K562 (cell line): ENCODE measurements around the gene RASL10B. TPM values are rescaled to one million over a fixed set of nuclear protein-coding genes. Genes with fewer than 3 reads are reported as not detected.

Source experiments
- ATAC-seq: fragments of 200-7000 bp; cut with Tn5 transposase; 3 replicates; pipeline ENCODE4 v1.9.1; 2020; ENCODE audit warnings: moderate library complexity
- BruUV-seq: library from RNA; stranded (reverse); fragments of 400-500 nt; replicated peaks from 2 replicates; lab custom pipeline; 2021; lab: Mats Ljungman, UMichigan
- CTCF ChIA-PET: fragments of 300-600 bp; formaldehyde crosslinking; extraction: SDS; loops from one replicate; lab custom pipeline; 2021; ENCODE audit warnings: low intra/inter-chr PET ratio; lab: Yijun Ruan, JAX
- POLR2A ChIA-PET: fragments of 300-600, 350-650 bp; sonication (Branson Sonifier 250); formaldehyde crosslinking; extraction: SDS; loops from one replicate; lab custom pipeline; 2021; ENCODE audit warnings: antibody characterized with exemption, inconsistent platforms; lab: Yijun Ruan, JAX
- DNase-seq, 4 experiments: peaks; one replicate each; pipeline versions ENCODE4 v3.0.0 to v3.0.0-alpha.2; 2011 to 2018; ENCODE audit warnings: low spot score in 3 of 4, mixed read lengths in 3 of 4; ENCODE audit errors: extremely low read depth in 1 of 4
- FAIRE-seq: peaks from 2 replicates; lab custom pipeline; 2011; peaks lifted over from hg19 to GRCh38; lab: Jason Lieb, UNC
- H2AFZ ChIP-seq: 2 replicates; pipeline ENCODE4 v1.6.0; 2011; ENCODE audit warnings: low read depth, low read length, control low read depth, inconsistent platforms
- H3K27ac ChIP-seq: fragments of 200-600 bp; 3 replicates; pipeline ENCODE4 v1.8.0; 2011; ENCODE audit warnings: low read depth, mild to moderate bottlenecking, control low read depth, inconsistent platforms, low read length, moderate library complexity, mixed read lengths; ENCODE audit errors: extremely low read depth
- H3K27me3 ChIP-seq, 2 experiments: fragments of 300-600 bp in 1 of 2; 2 replicates in 1 of 2; 3 replicates in 1 of 2; pipeline versions ENCODE4 v1.6.0 to v1.8.0; 2011; ENCODE audit warnings: inconsistent platforms in 2 of 2, low read length in 2 of 2, mild to moderate bottlenecking in 1 of 2, mixed read lengths in 1 of 2, moderate library complexity in 1 of 2; ENCODE audit not compliant: control insufficient read depth in 2 of 2, insufficient read depth in 2 of 2
- H3K36me3 ChIP-seq: fragments of 300-600 bp; 3 replicates; pipeline ENCODE4 v1.8.0; 2011; ENCODE audit warnings: mild to moderate bottlenecking, low read length, inconsistent platforms; ENCODE audit not compliant: control insufficient read depth, insufficient read depth
- H3K4me1 ChIP-seq, 2 experiments: fragments of 200-600 bp in 1 of 2; replicated peaks in 1 of 2; 2 replicates in 1 of 2; 3 replicates in 1 of 2; pipeline versions ENCODE4 v1.5.1 to v1.8.0; 2011; ENCODE audit warnings: inconsistent platforms in 2 of 2, low read length in 2 of 2, mild to moderate bottlenecking in 1 of 2, mixed read lengths in 1 of 2, moderate library complexity in 1 of 2; ENCODE audit not compliant: control insufficient read depth in 2 of 2, insufficient read depth in 2 of 2
- H3K4me2 ChIP-seq: 2 replicates; pipeline ENCODE4 v1.6.1; 2011; ENCODE audit warnings: low read length, control low read depth, inconsistent platforms, mixed read lengths; ENCODE audit not compliant: insufficient read depth
- H3K4me3 ChIP-seq: fragments of 200-600 bp; sonication (generic), shearing (Covaris generic); 2 replicates; pipeline ENCODE4 v1.5.1; 2016; ENCODE audit warnings: control low read depth, inconsistent platforms
- H3K79me2 ChIP-seq: fragments of 200-600 bp; 3 replicates; pipeline ENCODE4 v1.8.0; 2011; ENCODE audit warnings: low read length, inconsistent platforms; ENCODE audit not compliant: control insufficient read depth, insufficient read depth
- H3K9ac ChIP-seq, 2 experiments: 2 replicates each; pipeline versions ENCODE4 v1.6.0 to v1.6.1; 2011; ENCODE audit warnings: low read depth in 2 of 2, low read length in 2 of 2, control low read depth in 1 of 2, inconsistent platforms in 1 of 2, mild to moderate bottlenecking in 1 of 2, mixed read lengths in 1 of 2; ENCODE audit not compliant: insufficient read depth in 1 of 2
- H3K9me1 ChIP-seq: one replicate; pipeline ENCODE4 v1.6.0; 2011; ENCODE audit warnings: inconsistent platforms, mild to moderate bottlenecking, low read length, moderate library complexity; ENCODE audit not compliant: control insufficient read depth, insufficient read depth
- H3K9me3 ChIP-seq: replicated peaks from 2 replicates; pipeline ENCODE4 v1.5.1; 2011; ENCODE audit warnings: low read depth, low read length, inconsistent platforms; ENCODE audit not compliant: control insufficient read depth, insufficient read depth
- H4K20me1 ChIP-seq: replicated peaks from 2 replicates; pipeline ENCODE4 v1.6.1; 2011; ENCODE audit warnings: low read length, inconsistent platforms, mixed read lengths; ENCODE audit not compliant: control insufficient read depth, insufficient read depth
- ARID2 ChIP-seq: fragments of 450-650 bp; IDR thresholded peaks from 2 replicates; pipeline ENCODE4 v1.6.1; 2017; ENCODE audit warnings: antibody characterized with exemption, mild to moderate bottlenecking
- CTCFL ChIP-seq: IDR thresholded peaks from 2 replicates; pipeline ENCODE4 v1.6.1; 2011; ENCODE audit warnings: borderline replicate concordance, low read depth, mild to moderate bottlenecking, moderate library complexity, low read length; ENCODE audit not compliant: insufficient read depth, poor library complexity, severe bottlenecking
- FOSL1 ChIP-seq: fragments of 200-800 bp; sonication (Bioruptor generic); conservative IDR thresholded peaks from 2 replicates; pipeline ENCODE4 v1.6.1; 2016; ENCODE audit warnings: missing genetic modification characterization, missing compliant biosample characterization
- FOXJ2 ChIP-seq: fragments of 200-800 bp; sonication (Bioruptor generic); IDR thresholded peaks from 2 replicates; pipeline ENCODE4 v1.6.1; 2016; ENCODE audit warnings: missing genetic modification characterization, missing compliant biosample characterization
- KLF13 ChIP-seq: fragments of 450-650 bp; IDR thresholded peaks from 2 replicates; pipeline ENCODE4 v1.6.1; 2016; ENCODE audit warnings: missing genetic modification characterization, low read depth, mild to moderate bottlenecking, missing compliant biosample characterization, moderate library complexity, borderline replicate concordance
- ZBTB7A ChIP-seq: IDR thresholded peaks from 2 replicates; pipeline ENCODE4 v1.6.1; 2011; ENCODE audit warnings: low read depth, mild to moderate bottlenecking, low read length, moderate library complexity, borderline replicate concordance; ENCODE audit not compliant: control insufficient read depth
- WGBS: fragments of 100-300 bp; shearing (Covaris generic); methylation state at CpG from one replicate; pipeline ENCODE4 v1.1.6; 2016; ENCODE audit warnings: low coverage, mixed read lengths; ENCODE audit not compliant: insufficient coverage; ENCODE audit errors: missing lambda C conversion rate; 5-methylcytosine and 5-hydroxymethylcytosine counted together
- in situ Hi-C: fragments of 300-500 bp; cut with MboI; formaldehyde crosslinking; loops from 4 replicates; pipeline ENCODE4 v1.15.0; 2018; ENCODE audit warnings: inconsistent platforms, mixed read lengths
- intact Hi-C: fragments of 100-400 bp; cut with micrococcal nuclease; formaldehyde crosslinking; loops from 2 replicates; pipeline ENCODE4 v1.14.2; 2022
- polyA plus RNA-seq, 8 experiments: library from polyadenylated mRNA; depleted of rRNA in 4 of 8; stranded (reverse) in 5 of 8; unstranded in 3 of 8; fragments of >200 nt; fragmentation: Nextera tagmentation in 2 of 8; fragmentation: Illumina TruSeq in 1 of 8; extraction: Ambion mirVana in 2 of 8; extraction: Trizol in 1 of 8; gene quantifications; 2 replicates each; pipeline versions ENCODE4 v1.2.1 to v1.2.3, GENCODE V29; 2011 to 2014; ENCODE audit warnings: inconsistent platforms in 1 of 8, missing spikeins in 1 of 8
- total RNA-seq, 7 experiments: library from RNA; depleted of rRNA in 6 of 7; stranded (reverse); fragments of >200 nt in 6 of 7; fragmentation: Illumina TruSeq in 2 of 7; extraction: Trizol in 2 of 7; gene quantifications; 2 replicates each; pipeline versions ENCODE4 v1.2.1 to v1.2.3, GENCODE V29; 2011 to 2021; ENCODE audit warnings: low replicate concordance in 1 of 7
- TF ChIP-seq, protein P1 (sequence below): sonication (generic); formaldehyde crosslinking; IDR thresholded peaks from 2 replicates; pipeline ENCODE4 v1.5.0; 2020; ENCODE audit warnings: missing genetic modification reagents
- TF ChIP-seq, protein P2 (sequence below), 3 experiments: IDR thresholded peaks in 2 of 3; conservative IDR thresholded peaks in 1 of 3; 2 replicates each; pipeline ENCODE4 v1.5.1; 2011 to 2012; ENCODE audit warnings: low read length in 3 of 3, mild to moderate bottlenecking in 3 of 3, control low read depth in 2 of 3, improper control_type of control experiment in 1 of 3, inconsistent platforms in 1 of 3, low read depth in 1 of 3, mixed read lengths in 1 of 3, moderate library complexity in 1 of 3; ENCODE audit not compliant: insufficient read depth in 2 of 3
- TF ChIP-seq, protein P3 (sequence below): fragments of 450-650 bp; conservative IDR thresholded peaks from 2 replicates; pipeline ENCODE4 v1.6.1; 2016; ENCODE audit warnings: missing genetic modification characterization, low read depth, mild to moderate bottlenecking, control low read depth, missing compliant biosample characterization
- TF ChIP-seq, protein P4 (sequence below): sonication (generic); formaldehyde crosslinking; IDR thresholded peaks from 2 replicates; pipeline ENCODE4 v1.8.1; 2023; ENCODE audit warnings: mild to moderate bottlenecking, missing genetic modification reagents

The RASL10B gene
- total and polyA plus RNA-seq, 9 of the 15 experiments (the other 6 are each of a cell fraction or from before 2014, with no cell fraction given) = 0.04 to 0.31 (median 0.14) TPM; not detected in 2

DNA sequence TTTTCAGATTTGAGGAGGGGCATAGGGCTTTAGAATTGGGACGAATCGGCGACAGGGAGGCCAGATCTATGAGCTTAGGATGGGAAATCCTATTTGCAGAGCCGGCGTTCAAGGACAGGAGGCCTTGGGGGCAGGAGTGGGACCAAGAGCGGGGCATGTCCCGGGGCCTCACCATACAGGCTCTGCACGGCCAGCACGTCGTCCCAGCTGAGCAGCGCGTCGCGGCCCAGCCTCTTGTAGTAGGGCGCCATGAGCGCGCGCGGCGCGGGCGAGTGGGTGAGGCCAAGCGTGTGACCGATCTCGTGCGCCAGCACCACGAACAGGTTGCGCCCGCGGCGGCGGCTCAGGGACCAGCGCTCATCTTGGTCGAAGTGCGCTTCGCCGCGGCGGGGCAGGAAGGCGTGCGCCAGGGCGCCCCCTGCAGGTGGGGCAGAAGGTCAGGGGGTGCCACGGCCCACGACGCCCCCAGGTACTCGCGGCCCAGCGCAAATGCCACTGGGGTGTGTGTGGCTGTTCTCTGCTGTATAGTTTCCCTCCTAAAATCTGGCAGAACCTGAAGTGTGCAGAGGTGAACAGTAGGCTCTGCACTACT is 38.6 kb downstream of the RASL10B start:
- 52% methylated on average over 31 of the region's 48 CpGs for WGBS
- ATAC-seq (no peak), FAIRE-seq (no peak), DNase-seq (no peak)
- Histone ChIP-seq H4K20me1 (no peaks in the 10 kb centered on the region; the same call in 1 of the 2 replicates), H3K9me3 (no peaks in the 10 kb centered on the region), H3K4me1 (peaks cover 0 to 16% of the 10 kb centered on the region in 2 experiments; a peak in 2 of 5 replicates), H3K4me3 (no peak overlapping the region), H3K4me2 (no peak overlapping the region), H3K36me3 (no peaks in the 10 kb centered on the region), H2AFZ (no peak overlapping the region), H3K9me1 (peaks cover 3% of the 10 kb centered on the region), H3K9ac (no peak overlapping the region), H3K79me2 (no peaks in the 10 kb centered on the region), H3K27me3 (peaks cover 56 to 87% of the 10 kb centered on the region in 2 experiments; a peak in 4 of 5 replicates), H3K27ac (no peak overlapping the region)
- CTCF ChIA-PET = no interaction called here
- intact Hi-C loops (loop anchor here (10.0 kb wide), 1 partner anchor 175 kb away; the partner anchor contains the start of gene LYZL6), in situ Hi-C loops (loop anchor here (5.0 kb wide), 1 partner anchor 37 kb away; the partner anchor contains the start of gene TAF15)
- POLR2A ChIA-PET = interaction anchor here (0.9 to 1.3 kb wide), 3 partner anchors 12 to 39 kb away, joined by 3 read pairs; partner anchors contain the start of gene TAF15
- TF ChIP-seq ZBTB7A (peak; percentile 20; the same call in 1 of the 2 replicates), ARID2 (no peak), KLF13 (tag) (no peak), FOSL1 (tag) (no peak), FOXJ2 (tag) (no peak), CTCFL (peak; percentile 20)
- TF ChIP-seq, protein P1, sequence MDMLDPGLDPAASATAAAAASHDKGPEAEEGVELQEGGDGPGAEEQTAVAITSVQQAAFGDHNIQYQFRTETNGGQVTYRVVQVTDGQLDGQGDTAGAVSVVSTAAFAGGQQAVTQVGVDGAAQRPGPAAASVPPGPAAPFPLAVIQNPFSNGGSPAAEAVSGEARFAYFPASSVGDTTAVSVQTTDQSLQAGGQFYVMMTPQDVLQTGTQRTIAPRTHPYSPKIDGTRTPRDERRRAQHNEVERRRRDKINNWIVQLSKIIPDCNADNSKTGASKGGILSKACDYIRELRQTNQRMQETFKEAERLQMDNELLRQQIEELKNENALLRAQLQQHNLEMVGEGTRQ = no peak
- TF ChIP-seq, protein P2, sequence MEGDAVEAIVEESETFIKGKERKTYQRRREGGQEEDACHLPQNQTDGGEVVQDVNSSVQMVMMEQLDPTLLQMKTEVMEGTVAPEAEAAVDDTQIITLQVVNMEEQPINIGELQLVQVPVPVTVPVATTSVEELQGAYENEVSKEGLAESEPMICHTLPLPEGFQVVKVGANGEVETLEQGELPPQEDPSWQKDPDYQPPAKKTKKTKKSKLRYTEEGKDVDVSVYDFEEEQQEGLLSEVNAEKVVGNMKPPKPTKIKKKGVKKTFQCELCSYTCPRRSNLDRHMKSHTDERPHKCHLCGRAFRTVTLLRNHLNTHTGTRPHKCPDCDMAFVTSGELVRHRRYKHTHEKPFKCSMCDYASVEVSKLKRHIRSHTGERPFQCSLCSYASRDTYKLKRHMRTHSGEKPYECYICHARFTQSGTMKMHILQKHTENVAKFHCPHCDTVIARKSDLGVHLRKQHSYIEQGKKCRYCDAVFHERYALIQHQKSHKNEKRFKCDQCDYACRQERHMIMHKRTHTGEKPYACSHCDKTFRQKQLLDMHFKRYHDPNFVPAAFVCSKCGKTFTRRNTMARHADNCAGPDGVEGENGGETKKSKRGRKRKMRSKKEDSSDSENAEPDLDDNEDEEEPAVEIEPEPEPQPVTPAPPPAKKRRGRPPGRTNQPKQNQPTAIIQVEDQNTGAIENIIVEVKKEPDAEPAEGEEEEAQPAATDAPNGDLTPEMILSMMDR (IDR thresholded peaks at IDR 0.05 in 2 of 3, conservative IDR thresholded peaks at IDR 0.05 in 1 of 3; ENCODE audit: insufficient read depth in 2 of 3, low read depth in 1 of 3, low read length in 3 of 3) = peak; percentile 17 to 44 (median 30); a peak in 3 of 6 replicates
- TF ChIP-seq, protein P3, sequence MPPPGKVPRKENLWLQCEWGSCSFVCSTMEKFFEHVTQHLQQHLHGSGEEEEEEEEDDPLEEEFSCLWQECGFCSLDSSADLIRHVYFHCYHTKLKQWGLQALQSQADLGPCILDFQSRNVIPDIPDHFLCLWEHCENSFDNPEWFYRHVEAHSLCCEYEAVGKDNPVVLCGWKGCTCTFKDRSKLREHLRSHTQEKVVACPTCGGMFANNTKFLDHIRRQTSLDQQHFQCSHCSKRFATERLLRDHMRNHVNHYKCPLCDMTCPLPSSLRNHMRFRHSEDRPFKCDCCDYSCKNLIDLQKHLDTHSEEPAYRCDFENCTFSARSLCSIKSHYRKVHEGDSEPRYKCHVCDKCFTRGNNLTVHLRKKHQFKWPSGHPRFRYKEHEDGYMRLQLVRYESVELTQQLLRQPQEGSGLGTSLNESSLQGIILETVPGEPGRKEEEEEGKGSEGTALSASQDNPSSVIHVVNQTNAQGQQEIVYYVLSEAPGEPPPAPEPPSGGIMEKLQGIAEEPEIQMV (tag) = no peak
- TF ChIP-seq, protein P4, sequence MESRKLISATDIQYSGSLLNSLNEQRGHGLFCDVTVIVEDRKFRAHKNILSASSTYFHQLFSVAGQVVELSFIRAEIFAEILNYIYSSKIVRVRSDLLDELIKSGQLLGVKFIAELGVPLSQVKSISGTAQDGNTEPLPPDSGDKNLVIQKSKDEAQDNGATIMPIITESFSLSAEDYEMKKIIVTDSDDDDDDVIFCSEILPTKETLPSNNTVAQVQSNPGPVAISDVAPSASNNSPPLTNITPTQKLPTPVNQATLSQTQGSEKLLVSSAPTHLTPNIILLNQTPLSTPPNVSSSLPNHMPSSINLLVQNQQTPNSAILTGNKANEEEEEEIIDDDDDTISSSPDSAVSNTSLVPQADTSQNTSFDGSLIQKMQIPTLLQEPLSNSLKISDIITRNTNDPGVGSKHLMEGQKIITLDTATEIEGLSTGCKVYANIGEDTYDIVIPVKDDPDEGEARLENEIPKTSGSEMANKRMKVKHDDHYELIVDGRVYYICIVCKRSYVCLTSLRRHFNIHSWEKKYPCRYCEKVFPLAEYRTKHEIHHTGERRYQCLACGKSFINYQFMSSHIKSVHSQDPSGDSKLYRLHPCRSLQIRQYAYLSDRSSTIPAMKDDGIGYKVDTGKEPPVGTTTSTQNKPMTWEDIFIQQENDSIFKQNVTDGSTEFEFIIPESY (CRISPR knock-in tag) = peak; percentile 94
- no TSS peak for BruUV-seq
